Left colon (tissue), 2 donors: ENCODE results near the gene FBLN1. TPM values are rescaled to one million over a fixed set of nuclear protein-coding genes. Genes with fewer than 3 reads are reported as not detected.

Experiments
- ATAC-seq: fragments of 200-7000 bp; cut with Tn5 transposase; one replicate; pipeline ENCODE4 v1.9.1; 2020; ENCODE audit warnings: mild to moderate bottlenecking, moderate library complexity
- DNase-seq, 2 donors: peaks; one replicate each; pipeline ENCODE4 v3.0.0-alpha.2; 2020
- intact Hi-C, 2 donors: fragments of 100-400 bp; cut with DNase I in 1 of 2; cut with micrococcal nuclease in 1 of 2; formaldehyde crosslinking; loops; one replicate each; pipeline versions ENCODE4 v1.11.2 to v1.14.0; 2022; cut with DNase I, micrococcal nuclease
- total RNA-seq, 2 donors: library from RNA; stranded (reverse); fragmentation: NEBNext Ultra II Directional; extraction: Animal tissue kit (Norgen Biotek cat#: 25700); gene quantifications; one replicate each; pipeline ENCODE4 v1.2.1, GENCODE V29; 2021
- donor health status: DM: no; HTN: no; CAD: no.
- donor health status: DM: yes; HTN: yes; CAD: no.

FBLN1 gene
- total RNA-seq, 2 donors from 2014 or later, result 51.8 to 114 TPM

DNA sequence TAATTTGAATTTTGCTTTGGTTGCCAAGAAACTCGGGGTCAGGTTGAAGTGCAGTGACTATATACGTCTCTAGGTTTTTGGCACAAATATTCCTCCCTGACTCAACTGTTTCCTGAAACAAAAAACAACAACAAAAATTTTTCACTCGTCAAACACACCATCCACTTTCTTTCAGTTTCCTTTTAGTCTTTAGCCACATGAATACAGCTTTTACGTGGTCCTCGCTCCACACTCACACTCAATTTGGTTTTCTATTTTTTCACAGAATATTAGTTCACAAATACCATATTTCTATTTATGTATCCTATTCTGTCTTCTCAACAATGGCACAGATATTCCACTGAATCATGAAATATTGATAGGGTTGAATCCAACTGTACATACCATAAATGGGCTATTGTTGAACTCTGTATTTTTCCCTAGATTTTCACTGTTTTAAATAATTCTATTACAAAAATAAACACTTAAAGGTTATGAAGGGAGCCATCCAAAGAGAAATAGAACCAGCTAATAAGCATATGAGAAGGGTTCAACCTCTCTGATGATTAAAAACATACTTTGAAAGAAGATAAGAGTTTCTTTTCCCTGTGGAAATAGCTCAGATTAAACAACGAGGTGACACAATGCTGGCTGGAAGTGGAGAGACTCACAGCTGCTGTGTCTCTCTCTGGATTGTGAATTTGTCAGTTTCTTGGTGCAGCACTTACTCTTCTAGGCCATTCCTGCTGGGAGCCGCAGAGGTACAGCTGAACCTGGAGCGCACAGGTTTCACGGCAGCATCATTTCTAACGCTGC lies 5.1 kb upstream of the FBLN1 start:
- ATAC-seq (no peak), DNase-seq (no peak)
- intact Hi-C loops, result no loop called here

DNA sequence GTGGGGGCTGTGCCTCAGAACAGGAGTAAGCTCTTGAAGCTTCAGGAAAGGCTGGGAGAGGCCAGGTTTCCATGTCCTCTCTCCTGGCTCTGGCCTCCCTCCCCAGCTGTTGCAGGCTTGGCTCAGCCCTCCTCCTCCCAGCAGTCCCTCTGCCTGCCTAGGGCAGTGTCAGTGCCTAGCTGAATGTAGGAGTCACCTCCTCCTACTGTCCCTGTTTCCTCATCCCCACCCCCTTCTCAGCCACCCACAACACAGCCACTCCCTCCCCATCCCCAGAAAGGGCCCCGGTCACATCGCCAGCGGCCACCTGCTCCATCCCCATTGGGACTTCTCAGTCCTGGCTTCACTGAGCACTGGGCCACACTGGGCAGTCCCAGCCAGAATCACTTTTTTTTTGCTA lies 2.9 kb upstream of the FBLN1 start:
- ATAC-seq (no peak), DNase-seq (peak in 1 of 2 donors; percentile 56)
- intact Hi-C loops, result no loop called here

DNA sequence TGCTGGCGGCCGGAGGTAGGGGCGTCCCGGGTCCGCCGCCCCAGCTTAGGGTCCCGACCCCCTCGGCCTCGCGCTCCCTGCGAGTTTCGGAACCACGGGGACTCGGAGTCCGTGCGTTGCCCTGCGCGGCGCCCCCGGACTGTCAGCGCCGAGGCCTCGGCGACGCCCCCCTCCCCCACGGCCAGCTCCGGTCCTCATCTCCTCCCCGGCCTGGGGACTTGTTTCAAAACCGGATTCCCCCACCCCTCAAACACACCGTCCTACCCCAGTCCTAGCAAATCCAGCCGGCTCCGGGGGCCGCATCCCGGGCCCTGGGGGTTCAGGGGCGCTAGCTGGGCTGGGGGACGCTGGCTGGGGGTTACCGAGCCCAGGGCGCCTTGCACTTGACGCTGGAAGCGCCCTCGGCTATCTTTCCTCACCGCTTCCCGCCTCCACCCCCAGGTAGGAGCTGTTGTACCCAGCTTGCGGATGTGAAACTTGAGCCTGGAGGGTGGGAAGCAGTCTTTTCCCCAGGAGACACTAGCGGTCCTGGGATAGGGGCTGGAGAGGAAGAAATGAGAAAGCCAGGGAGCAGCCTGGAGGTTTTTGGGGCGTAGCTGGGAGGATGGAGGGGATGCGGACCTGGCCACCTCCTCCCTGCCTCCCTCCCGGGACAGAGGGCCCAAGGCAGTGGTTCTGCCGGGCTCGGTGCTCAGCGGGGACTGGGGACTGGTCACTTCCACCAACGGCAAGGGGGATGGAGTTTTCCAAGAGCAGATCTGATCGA lies 550 bp downstream of the FBLN1 start:
- DNase-seq (no peak), ATAC-seq (no peak)
- intact Hi-C loops, result no loop called here

DNA sequence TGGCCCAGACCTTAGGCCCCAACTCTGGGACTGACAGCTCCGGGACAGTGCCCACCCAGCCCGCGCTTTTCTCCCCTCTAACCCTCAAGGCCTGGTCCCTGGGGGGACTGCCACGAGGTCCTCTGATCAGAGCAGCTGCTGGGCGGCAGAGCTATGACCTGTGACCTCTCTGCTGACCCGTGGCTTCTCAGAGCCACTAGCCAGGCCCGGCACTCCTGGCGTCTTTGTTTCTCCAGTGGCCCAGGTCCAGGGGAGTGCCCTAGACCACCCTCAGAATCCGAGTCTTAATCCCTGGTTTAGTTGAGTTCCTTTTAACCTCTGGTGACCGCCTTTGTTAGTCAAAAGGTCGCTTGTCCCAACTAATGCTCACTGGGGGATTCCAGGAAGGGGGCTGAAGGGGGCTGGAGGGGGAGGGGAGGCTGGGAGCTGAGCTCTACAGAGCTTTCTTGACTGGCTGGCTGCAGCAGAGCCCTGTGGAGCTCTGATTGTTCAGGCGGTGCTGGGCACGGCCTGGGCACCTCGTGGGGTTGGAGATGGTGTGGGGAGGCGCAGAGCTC lies 1.2 kb downstream of the FBLN1 start:
- DNase-seq (no peak), ATAC-seq (no peak)
- intact Hi-C loops, result no loop called here

DNA sequence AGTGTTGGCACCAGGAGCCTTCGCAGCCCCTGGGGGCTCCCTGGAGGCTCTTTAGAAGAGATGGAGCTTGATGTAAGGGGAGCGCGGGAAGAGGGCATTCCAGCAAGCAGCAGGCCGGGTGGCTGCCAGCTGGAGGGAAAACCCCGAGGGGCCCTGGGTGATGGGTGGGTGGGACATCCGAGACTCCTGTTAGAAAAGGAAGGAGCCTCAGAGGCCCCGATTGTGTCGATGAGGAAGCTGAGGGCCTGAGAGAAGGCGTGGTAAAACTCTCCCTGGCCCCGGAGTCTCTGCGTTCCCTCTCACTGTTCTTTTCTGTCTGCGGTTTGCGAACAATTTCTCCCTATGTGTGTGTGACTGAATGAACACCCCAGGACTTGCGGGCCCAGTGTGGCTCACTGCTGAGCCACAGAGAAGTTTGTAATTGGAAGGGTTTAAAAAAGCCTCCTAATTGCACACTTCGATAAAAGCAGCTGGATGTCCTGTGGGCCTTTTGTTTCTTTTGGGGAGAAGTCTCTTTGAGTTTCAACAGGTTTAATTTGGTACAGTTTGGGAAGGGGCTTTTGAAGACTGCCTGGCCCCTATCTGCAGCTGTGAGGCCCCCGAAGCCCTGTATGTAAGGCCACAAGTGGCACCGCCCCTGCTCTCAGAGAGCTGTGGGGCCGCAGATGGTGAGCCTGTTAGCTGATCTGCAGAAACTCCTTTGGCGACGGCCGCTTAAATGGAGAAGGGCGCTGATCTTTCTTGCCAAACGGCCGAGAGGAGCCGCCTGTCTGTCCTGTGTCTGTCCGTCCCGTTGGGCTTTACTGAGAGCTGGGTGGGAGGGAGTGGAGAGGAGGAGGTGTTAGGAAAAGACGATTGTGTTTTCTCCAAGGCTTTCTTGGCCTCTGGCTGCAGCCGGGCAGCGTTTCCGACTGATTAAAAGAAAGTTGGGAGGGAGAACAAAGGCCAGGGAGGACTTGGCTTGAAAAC lies 2.0 kb downstream of the FBLN1 start:
- ATAC-seq (no peak), DNase-seq (no peak)
- intact Hi-C loops, result no loop called here

DNA sequence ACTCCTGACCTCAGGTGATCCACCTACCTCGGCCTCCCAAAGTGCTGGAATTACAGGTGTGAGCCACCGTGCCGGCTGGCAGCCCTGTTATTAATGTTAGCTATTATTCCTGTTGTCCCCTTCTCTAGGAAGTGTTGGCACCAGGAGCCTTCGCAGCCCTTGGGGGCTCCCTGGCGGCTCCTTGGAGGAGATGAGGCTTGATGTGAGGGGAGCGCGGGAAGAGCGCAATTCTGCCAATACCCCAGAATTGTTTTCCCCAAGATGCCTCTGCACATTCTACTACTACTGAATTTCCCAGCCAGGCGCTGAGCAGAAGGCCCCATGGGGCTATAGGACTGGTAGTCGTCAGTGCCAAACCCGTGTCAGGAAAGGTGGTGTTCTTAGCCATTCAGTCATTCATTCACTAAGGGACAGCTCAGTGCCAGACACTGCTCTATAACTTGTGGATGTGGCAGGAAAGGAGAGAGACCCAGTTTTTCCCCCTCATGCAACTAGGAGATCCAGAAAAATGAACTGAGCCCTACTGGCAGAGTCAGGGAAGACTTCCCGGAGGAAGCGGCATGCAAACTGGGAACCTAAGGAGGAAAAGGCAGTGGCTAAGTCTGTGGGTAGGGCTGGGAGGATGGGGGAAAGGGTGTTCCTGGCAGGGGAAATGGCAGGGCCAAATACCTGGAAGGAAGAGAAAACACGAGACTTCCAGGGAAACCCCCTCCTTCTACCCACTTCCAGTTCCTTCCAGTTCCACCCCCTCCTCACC lies 3.5 kb downstream of the FBLN1 start:
- ATAC-seq, result no peak
- intact Hi-C loops, result no loop called here
- DNase-seq, result no peak

DNA sequence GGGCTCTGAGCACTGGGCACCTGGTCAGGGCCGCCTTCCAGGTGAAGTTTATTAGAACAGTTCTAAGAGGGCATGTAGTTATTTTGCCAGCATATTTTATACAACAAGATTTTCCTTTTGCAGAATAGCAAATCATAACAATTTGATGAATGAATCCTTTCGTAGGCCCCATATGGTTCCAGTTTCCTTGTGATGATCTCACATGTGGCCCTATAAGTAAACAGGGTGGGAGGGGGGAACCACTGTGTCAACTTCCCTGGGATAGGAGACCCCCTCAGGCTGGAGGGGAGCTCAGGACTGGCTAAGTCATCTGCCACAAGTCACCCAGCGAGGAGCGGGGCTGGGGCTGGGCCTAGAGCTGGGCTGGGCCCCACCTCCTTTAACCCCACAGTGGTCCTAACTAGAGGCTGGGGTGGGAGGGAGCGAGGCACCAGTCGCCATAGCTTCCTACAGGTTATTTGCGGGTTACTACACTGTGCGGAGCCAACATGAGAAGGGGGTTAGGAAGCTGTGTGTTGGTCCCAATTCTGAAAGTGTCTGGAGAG lies 4.2 kb downstream of the FBLN1 start:
- ATAC-seq (no peak), DNase-seq (no peak)
- intact Hi-C loops, result no loop called here

DNA sequence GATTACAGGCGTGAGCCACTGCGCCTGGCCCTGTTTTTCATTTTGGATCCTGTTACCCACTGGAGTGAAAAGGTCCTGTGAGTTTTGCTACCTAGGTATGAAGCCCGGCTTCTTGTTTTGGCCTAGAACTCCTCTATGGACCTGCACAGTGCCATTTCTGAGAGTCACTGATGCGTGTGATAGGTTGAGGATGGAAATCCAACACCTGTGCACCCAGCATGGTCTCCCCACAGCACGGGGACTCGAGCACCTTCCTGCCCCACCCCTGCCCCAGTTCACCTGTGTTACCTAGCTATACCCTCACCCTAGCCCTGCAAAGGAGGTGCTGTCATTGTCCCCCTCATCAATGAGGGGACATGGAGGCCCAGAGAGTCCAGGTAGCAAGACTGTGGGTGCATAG lies 5.1 kb downstream of the FBLN1 start:
- no peak for DNase-seq
- intact Hi-C loops, result no loop called here
- ATAC-seq, result no peak

DNA sequence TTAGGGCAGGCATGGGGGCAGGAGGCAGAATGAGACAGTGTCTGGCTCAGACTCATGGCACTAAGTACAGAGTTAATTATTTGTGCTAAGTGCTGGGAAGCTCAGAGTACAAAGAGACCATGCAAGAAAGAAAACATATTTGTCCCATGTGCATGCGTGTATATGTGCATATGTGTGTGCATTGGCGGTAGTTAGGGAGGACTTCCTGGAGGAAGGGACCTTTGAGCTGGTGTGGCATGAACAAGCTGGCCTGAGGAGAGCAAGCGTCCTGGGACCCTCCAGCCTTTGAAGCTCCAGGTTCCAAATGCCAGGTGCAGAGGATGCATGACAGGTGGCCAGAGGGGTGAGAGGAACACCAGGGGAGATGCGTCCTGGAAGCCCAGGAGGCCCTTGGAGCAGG lies 6.1 kb downstream of the FBLN1 start:
- DNase-seq (no peak), ATAC-seq (no peak)
- intact Hi-C loops, result no loop called here

DNA sequence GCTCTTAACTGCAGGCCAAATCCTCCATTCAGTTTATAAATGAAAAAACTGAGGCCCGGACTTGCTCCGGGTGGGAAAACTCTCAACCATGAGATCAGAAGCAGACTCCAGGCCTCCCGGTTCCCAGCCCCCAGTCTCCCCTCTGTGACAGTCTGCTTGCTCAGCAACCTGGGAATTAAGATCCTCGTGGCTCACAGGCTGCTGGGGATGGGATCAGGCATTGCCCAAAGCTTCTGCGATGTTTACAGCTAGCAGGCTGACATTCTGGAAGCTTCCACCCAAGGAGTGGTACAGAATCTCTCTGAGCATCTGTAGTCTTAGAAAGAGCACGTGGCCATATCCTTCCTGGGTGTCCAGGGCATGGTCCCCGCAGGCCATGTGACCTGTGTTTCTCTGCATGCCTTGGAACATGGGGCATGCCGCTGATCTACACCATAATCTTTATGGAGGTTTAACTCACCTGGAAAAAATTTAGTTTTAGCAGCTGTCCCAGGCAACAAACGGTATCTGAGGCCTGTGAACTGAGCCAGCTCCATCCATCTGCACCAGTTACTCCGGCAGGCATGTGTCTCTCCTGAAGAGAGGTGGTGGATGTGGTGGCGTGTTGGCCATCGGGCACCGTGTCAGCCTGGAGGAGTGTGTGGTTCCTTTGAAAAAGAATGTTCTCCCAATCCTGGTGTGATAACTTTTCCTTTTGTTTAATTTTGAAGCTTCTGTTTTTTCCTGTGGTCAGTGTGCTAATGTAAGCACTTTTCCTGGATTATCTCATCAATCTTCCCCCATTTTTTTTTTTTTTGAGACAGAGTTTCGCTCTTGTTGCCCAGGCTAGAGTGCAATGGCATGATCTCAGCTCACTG lies 7.9 kb downstream of the FBLN1 start:
- no peak for DNase-seq
- no peak for ATAC-seq
- intact Hi-C loops, result no loop called here

DNA sequence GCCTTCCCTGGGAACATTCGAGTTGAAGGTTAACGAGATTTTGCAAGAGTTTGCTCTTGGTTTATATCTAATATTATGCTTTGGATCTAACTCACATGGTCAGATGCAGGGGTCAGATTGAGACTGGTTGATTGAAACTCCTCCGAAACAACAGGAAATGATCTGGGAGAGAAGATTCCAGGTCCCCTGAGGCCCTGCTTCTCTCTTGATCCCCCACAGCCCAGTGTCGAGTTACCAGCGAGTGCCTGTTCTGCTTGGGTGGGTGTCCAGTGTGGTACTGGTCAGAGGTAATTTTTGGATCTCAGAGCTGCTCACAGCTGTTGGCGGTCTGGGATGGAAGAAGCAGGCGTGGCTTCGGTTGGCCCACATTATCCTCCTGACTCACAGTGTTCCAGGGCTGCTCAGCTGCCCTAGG lies 9.2 kb downstream of the FBLN1 start:
- DNase-seq (peak; percentile 30 to 56), ATAC-seq (no peak)
- intact Hi-C loops, result no loop called here

DNA sequence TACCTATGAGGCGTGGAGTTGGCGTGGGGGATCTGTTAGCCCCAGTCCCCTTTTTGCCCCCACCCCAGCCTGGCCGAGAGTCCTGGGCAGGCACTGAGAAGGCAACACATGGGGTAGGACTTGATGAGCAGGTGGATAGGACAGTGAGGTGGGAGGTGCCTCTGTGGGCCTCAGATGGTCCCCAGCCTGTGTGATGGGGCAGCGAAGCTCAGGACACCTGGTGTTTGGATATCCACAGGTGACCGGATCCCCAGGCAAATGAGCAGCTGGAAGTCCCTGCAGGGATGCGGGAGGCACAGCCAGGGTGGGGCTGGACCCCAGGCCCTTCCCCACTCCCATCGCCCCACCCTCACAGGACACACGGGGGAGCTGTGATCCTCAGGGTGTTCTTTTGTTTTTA lies 9.7 kb downstream of the FBLN1 start:
- DNase-seq (no peak), ATAC-seq (no peak)
- intact Hi-C loops, result no loop called here

DNA sequence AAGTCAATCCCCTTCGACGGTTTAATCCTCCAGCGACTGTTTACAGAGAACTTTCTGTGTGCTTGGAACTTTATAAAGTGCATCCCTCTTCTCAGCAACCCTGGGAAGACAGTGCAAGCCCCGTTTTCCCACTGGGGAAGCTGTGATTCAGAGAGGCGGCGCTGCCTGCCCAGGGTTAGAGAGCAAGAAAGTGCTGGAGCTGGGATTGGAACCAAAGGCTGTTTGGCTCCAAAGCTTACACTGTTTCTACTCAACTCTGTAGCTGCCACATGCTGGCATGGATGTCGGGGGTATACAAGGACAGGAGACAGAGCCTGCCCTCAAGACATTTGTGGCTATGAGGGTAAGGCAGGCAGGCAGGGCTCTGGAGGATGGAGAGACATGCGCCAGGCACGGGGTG lies 13.0 kb downstream of the FBLN1 start:
- intact Hi-C loops, result loop anchor here in 1 of 2 donors (2.0 kb wide), 1 partner anchor 75 kb away; no protein-coding TSS in a partner anchor
- no peak for ATAC-seq

DNA sequence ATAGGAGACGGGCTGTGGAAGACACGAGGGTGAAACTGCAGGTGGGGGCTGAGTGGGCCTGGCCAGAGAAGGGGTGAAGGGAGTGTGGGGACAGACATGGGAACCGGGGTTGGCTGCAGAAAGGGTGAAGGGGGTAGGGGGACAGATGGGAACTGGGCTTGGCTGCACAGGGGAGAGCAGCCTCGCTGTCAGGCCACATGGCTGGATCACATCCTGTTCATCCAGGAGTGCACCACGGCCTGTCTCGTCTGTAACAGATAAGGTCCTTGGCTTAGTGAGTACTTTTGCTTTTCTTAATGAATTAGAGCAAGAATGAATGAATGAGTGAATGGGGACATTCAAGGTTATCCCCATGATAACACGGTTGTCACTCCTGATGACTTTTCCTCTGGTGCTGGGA lies 13.5 kb downstream of the FBLN1 start:
- intact Hi-C loops, result no loop called here
- no peak for ATAC-seq
- no peak for DNase-seq

More for the DNA sequence above, 13.0 kb downstream of the FBLN1 start:
- DNase-seq, result no peak

DNA sequence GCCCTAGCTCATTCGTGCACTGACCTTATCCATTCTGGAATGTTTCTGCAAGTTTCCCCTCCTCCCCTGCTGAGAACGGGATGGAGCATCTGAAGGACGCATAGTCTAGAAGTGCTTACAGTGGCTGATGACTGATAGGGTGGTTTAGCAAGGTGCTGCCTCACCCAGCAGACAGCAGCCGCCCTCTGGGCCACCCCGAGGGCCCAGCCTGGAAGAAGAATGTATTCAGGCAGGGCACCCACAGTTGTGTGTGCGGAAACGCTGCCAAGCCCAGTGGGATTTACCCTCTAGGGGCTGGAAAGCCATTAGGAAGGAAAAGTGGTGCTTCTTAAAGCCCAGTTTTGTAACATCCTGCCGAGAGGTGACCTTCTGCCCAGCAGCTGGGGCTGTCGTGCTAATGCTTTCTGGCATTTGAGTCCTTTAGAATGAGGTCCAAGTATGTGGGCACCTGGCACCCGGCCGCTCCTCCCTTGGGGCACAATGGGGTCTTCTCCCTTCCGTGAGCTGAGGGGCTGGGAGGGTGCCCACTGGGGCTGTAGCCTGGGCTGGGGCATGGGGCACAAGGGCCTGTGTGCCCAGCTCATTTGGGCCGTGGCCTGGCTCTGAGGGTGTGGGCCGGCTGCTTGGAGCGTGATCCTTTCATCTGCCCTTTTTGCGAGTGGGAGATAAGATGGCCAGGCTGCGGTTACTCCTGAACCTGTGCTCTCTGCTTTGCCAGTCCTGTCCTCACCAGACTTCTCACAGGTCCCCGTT lies 14.4 kb downstream of the FBLN1 start:
- intact Hi-C loops, result no loop called here
- no peak for ATAC-seq

DNA sequence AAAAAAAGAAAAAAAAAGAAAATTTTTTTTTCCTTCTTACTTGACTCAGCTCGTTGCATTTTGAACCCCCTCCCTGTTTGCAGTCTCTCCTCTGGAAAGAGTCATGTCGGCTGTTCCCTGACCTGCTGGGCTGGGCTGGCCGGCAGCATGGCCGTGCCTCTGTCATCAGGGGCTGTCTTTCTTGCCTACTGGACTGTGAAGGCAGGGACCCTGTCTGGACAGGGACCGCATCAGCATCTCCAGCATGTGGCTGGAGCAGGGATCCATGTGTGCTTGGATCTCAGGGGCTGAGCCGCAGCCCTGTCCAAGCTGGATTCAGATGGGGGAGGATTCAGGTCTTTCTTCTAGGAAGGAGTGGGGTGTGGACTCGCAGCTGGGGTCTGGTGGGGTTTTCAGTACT lies 15.5 kb downstream of the FBLN1 start:
- DNase-seq, result no peak
- intact Hi-C loops, result no loop called here
- ATAC-seq, result no peak

More for the DNA sequence above, 14.4 kb downstream of the FBLN1 start:
- no peak for DNase-seq
